ENCODE data around the gene TMEM164. TPM values are rescaled to one million over a fixed set of nuclear protein-coding genes. Genes with fewer than 3 reads are reported as not detected.

The TMEM164 gene
- total and polyA plus RNA-seq, 10 of the 15 experiments (the other 5 are each of a cell fraction or from before 2014, with no cell fraction given): 0.61 to 18.3 (median 7.0) TPM

- peaks cover 0 to 1% of the 10 kb centered on the region in 2 experiments; a peak in 2 of 4 replicates for H3K36me3 ChIP-seq (ENCODE audit: control insufficient read depth in 2 of 2, insufficient read depth in 2 of 2, low read length in 1 of 2)
- TF ChIP-seq HSF1 (IDR thresholded peaks at IDR 0.05; ENCODE audit: low read depth, low read length): no peak
- TF ChIP-seq BCLAF1 (IDR thresholded peaks at IDR 0.05): no peak
- TF ChIP-seq E2F8 (IDR thresholded peaks at IDR 0.05; ENCODE audit: low read depth, partially characterized antibody): no peak
- no peak for TF ChIP-seq PKNOX1 (IDR thresholded peaks at IDR 0.05)
- TF ChIP-seq YBX1 (IDR thresholded peaks at IDR 0.05): no peak
- TF ChIP-seq BMI1 (IDR thresholded peaks at IDR 0.05; ENCODE audit: borderline replicate concordance): no peak
- no peak for TF ChIP-seq ESRRA (IDR thresholded peaks at IDR 0.05; ENCODE audit: low read length)
- no peak for TF ChIP-seq JUNB (IDR thresholded peaks at IDR 0.05)
- TF ChIP-seq BCL11A (IDR thresholded peaks at IDR 0.05; ENCODE audit: low read depth, low read length): no peak
- TF ChIP-seq SPI1 (IDR thresholded peaks at IDR 0.05; ENCODE audit: borderline replicate concordance, insufficient read depth, low read depth, low read length): no peak
- no peak for TF ChIP-seq PRDM15 (CRISPR knock-in tag; IDR thresholded peaks at IDR 0.05)
- no peak for TF ChIP-seq PAX8 (IDR thresholded peaks at IDR 0.05)
- no peak for TF ChIP-seq ZNF384 (IDR thresholded peaks at IDR 0.05; ENCODE audit: borderline replicate concordance, low read depth, low read length)
These were observed 13.0 kb downstream of the TMEM164 start for GRCh38 chrX:110015915-110016314.

More at GRCh38 chrX:110015915-110016314, 13.0 kb downstream of the TMEM164 start:
- no peak overlapping the region for H3K4me2 ChIP-seq (ENCODE audit: control insufficient read depth, insufficient read depth)
- ChIA-PET POLR2A (no interaction called here), CTCF (no interaction called here), SMC1A (ENCODE audit: uncharacterized antibody, unreplicated experiment) (interaction anchor here (1.7 kb wide), 1 partner anchor 9 kb away, joined by 3 read pairs; no protein-coding TSS in a partner anchor), RAD21 (ENCODE audit: unreplicated experiment) (no interaction called here)
- no peak for ATAC-seq
- WGBS (ENCODE audit: insufficient coverage, insufficient replicate concordance, low lambda C conversion rate, missing lambda C conversion rate): 88% methylated on average over 5 of the region's 5 CpGs
- in situ Hi-C loops (cut with MboI): no loop called here
- no peak for FAIRE-seq
- H3K4me1 ChIP-seq (ENCODE audit: control insufficient read depth, insufficient read depth, low read length): no peaks in the 10 kb centered on the region
- no peaks in the 10 kb centered on the region for H3K27me3 ChIP-seq (replicated peaks in 1 of 2; ENCODE audit: control insufficient read depth in 2 of 2, insufficient read depth in 2 of 2, low read length in 1 of 2)
- no TSS peak for BruUV-seq (replicated peaks)
- no peak overlapping the region for H3K4me3 ChIP-seq
- no peak for DNase-seq (ENCODE audit: low read depth, low spot score)
- no peak overlapping the region for H2AFZ ChIP-seq (ENCODE audit: control insufficient read depth, low read depth, low read length)
- H3K9me3 ChIP-seq (replicated peaks; ENCODE audit: control insufficient read depth, insufficient read depth, low read length): no peaks in the 10 kb centered on the region
- no peaks in the 10 kb centered on the region for H3K79me2 ChIP-seq (ENCODE audit: control insufficient read depth, insufficient read depth, low read length)
- intact Hi-C loops (cut with micrococcal nuclease; ENCODE audit: unreplicated experiment): no loop called here
- H4K20me1 ChIP-seq (ENCODE audit: control insufficient read depth, insufficient read depth): no peaks in the 10 kb centered on the region
- H3K27ac ChIP-seq (ENCODE audit: control insufficient read depth, insufficient read depth): no peak overlapping the region
- no peak overlapping the region for H3K9ac ChIP-seq (ENCODE audit: control insufficient read depth, insufficient read depth, low read length)

Measured in GM12878 (cell line).